NT2/D1 (cell line): ENCODE measurements around the gene HMX1.

Source experiments
- SUZ12 ChIP-seq: IDR thresholded peaks from 2 replicates; pipeline ENCODE4 v1.6.1; 2011; ENCODE audit not compliant: insufficient read length, insufficient read depth; ENCODE audit errors: extremely low read depth
- YY1 ChIP-seq: IDR thresholded peaks from 2 replicates; pipeline ENCODE4 v1.6.1; 2011; ENCODE audit not compliant: insufficient read length, insufficient read depth

GRCh38 chr4:8846826-8847225, 24.8 kb downstream of the HMX1 start:
- TF ChIP-seq SUZ12 (no peak), YY1 (no peak)
